HG03159 (cell line): ENCODE data around the gene FGF2.
"Not testable (repeated sequence)": the region's sequence is repeated elsewhere in the genome, so short reads cannot be mapped to it uniquely, and the experiment has no call there.

Experiments
- ATAC-seq: cut with Tn5 transposase; IDR thresholded peaks from one replicate; pipeline ENCODE4 v1.9.1; 2021; ENCODE audit warnings: mild to moderate bottlenecking, moderate library complexity; ENCODE audit not compliant: unreplicated experiment

Gene FGF2

DNA sequence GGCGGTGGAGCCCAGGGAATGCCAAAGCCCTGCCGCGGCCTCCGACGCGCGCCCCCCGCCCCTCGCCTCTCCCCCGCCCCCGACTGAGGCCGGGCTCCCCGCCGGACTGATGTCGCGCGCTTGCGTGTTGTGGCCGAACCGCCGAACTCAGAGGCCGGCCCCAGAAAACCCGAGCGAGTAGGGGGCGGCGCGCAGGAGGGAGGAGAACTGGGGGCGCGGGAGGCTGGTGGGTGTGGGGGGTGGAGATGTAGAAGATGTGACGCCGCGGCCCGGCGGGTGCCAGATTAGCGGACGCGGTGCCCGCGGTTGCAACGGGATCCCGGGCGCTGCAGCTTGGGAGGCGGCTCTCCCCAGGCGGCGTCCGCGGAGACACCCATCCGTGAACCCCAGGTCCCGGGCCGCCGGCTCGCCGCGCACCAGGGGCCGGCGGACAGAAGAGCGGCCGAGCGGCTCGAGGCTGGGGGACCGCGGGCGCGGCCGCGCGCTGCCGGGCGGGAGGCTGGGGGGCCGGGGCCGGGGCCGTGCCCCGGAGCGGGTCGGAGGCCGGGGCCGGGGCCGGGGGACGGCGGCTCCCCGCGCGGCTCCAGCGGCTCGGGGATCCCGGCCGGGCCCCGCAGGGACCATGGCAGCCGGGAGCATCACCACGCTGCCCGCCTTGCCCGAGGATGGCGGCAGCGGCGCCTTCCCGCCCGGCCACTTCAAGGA, at the start of gene FGF2:
TSS of gene FGF2 (plus strand) at position 279 of the 705 bp plus-strand sequence. CDS start at position 623, 344 bp downstream.
- ATAC-seq = peak; percentile 18

DNA sequence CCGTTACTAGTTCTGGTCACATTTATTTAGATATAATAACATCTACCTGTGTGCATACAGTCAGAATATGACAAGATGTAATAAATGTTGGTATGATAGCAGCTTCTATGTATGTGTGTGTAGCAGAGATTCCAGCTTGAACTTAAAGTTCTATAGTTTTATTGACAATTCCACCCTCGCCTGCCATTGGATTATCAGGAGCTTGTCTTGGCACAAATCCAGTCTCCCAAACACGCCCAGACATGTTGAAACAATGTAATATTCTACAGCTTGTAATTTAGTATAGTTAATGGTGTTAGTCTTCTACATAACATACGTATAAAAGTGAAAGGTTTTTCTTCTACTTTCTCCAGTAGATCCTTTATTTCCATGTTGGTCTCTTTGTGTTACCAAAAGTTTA, 49.7 kb upstream of the FGF2 start:
- ATAC-seq = no peak

DNA sequence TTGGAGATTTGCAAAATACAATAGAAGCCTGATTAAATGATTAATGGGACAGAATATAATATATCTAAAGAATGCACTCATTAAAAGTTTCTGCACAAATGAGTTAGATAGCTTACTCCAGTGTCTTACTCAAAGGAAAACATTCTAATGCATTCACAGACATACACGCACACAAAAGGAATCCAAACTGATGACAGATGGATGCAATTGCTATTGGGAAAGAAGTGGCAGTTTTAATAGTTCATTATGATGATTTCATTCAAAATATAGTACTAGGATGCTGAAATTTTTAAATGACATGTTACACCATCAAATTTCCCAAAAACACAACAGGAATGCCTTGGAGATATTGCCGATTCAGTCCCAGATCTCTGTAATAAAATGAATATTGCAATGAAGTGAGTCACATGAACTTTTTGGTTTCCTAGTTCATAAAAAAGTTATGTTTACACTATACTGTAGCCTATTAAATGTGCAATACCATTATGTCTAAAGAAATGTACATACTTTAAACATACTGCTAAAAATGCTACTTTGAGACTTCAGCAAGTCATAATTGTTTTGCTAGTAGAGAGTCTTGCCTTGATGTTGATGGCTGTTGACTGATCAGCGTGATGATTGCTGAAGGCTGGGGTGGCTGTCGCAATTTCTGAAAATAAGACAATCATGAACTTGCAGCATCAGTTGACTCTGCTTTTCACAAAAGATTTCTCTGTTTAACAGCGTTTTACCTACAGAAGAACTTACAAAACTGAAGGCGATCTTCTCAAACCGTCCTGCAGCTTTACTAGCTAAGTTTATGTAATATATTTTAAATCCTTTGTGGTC, 48.6 kb upstream of the FGF2 start:
- no peak for ATAC-seq

DNA sequence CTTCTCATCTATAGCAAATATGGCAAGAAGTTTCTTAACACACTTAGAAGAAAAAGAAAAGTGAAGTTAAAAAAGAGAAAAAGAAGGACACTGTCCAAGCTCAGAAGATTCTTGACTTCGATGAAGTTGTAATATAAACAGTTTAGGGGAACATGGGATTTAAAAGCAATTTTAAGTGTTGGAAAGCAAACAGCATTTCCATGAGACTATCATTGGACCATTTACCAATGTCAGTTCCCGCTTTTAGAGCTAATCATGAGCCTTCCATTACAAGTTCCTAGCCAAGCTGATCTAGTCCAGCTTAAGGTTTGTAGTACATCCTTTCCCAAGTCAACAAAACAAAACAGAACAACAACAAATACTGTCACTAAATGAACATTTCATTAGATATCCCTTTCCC, 45.1 kb upstream of the FGF2 start:
- ATAC-seq = no peak

DNA sequence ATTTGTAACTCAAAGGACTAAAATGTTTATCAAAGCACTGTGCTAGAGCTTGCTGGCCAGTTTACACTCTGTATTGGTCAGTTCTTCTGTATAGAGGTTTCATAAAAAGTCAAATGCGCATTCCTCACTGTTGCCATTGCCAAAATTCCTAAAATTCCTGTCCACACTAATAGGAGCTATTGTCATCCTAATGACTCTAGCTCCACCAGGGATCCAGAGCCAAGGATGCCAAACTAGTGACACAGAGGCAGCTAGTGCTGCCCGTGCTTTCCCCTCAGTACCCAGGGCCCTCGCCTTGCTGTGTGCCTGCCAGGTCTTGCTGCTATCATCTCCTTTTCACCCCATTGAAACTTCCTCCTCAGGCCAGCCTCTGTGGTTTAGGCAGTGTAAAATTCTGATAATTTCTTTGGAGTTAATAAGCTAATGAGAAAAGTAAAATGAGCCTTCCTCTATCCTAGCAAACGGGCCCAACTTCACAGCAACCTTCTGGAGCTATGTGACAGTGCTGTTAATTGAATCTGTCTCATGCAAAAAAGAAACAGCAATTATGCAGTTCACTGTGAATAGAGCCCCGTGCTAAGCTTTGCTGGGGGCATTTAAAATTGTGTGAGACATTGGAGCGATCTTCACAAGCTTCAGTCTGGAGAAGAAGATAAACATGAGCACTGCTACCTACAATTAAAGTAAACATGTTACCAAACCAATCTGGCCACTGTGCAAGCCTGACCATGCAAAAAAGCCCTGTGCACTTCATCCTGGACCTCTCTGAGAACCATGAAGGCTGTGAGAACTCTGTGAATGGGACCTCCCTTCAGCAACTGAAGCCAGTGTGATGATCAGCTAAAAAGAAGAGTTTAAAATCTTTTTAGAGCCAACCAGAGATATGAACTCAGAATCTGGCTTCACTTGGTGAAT, 43.1 kb upstream of the FGF2 start:
- no peak for ATAC-seq

DNA sequence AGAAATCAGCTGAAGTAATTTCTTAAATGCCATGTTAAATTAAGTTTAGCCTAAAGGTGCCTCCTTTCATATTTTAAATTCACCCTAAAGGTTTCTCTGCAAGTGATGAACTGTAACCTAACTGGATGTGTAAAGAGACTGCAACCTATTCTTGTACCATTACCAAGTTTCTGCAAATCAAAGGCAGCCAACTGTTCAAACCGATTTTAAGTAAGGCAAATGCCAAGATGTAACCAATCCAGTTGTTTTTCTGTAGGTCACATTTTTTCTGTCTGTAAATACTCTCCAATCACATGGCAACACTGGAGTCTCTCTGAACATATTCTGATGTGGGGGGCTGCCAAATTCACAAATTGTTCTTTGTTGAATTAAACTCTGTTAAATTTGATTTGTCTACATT, 42.4 kb upstream of the FGF2 start:
- no peak for ATAC-seq

DNA sequence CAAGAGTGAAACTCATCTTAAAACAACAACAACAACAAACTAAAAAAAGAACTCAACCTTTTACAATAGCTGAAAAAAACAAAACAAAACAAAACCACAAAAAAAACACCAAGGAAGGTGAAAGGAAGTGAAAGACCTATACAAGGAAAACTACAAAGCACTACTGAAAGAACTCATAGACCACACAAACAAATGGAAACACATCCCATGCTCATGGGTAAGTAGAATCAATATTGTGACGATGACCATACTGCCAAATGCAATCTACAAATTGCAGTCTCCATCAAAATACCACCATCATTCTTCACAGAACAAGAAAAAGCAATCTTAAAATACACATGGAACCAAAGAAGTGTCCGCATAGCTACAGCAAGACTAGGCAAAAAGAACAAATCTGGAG, 41.5 kb upstream of the FGF2 start:
- no peak for ATAC-seq

DNA sequence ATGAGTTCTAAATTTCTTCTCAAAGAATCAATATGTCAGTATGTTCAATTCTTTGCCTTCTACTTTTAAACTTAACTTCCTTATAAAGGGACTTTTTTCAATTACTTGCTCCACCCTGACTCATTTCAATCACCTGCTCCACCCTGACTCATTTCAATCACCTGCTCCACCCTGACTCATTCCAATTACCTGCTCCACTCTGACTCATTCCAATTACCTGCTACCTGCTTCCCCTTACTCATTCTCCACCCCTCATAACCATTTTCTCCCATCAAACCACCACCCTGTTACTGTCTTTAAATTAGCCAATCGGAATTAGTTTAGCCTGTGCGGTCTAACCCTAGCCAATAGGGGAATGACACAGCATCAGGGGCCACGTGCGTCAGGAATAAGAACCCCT, 40.3 kb upstream of the FGF2 start:
- ATAC-seq = not testable (repeated sequence)

DNA sequence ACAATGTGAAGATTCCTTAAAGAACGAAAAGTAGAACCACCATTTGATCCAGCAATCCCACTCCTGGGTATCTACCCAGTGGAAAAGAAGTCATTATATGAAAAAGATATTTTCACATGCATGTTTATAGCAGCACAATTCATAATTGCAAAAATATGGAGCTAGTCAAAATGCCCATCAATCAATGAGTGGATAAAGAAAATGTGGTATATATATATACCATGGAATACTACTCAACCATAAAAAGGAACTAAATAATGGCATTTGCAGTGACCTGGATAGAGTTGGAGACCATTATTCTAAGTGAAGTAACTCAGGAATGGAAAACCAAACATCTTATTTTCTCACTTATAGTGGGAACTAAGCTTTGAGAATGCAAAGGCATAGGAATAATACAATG, 39.7 kb upstream of the FGF2 start:
- not testable (repeated sequence) for ATAC-seq

DNA sequence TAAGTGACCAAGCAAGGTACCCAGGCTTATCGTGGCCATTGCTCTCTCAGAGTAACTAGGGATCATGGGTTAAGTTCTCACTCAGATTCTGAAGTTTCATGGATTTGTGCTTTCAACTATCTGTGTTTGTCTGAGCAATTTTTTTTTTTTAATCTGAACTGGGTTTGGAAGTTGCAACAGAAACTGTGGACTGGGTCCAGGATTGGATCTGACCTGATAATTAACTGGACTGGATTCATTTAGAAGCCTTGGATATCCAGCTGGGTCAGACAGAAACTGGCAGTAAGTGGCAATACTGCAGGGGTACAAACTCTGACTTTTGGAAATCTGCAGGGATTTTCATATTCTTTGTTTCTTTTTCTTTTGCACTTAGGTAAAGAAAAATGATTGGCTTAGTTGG, 38.7 kb upstream of the FGF2 start:
- ATAC-seq = no peak

DNA sequence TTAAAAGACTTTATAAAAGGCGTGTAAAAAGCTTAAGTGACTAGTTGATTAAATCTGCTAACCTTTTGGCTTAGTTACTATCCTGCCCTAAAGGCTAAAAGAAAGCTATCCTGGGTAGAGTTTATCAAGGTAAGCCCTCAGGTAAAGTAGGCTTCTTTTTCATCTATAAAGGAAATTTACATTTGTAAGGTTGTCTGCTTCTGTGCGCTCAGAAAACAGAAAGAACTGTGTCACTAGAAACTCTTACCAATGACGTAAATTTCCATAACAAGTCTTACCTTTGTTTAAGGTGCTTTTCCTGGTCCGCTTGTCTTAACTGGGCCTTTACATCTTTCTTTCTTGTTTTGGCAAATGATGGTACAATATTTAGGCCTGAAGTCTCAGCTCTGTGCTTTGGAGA, 37.7 kb upstream of the FGF2 start:
- ATAC-seq = no peak

DNA sequence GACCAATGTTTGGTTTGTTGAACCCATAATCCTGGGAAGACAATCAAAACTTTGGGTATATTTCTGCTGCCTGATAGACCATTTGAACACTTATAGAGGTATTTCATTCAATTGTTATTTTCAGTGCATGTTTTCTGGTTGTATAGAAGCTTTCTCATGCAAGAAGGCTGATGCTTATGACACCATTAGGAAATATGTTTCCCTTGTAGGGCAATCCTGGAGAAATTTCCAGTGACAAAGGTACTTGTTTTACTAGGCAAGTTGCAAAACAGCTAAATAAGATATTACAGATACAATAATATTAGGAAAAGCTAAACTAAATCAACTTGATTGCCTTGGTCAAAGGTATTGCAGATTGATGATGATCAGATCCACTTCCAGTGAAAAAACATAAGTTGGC, 32.8 kb upstream of the FGF2 start:
- ATAC-seq = no peak

DNA sequence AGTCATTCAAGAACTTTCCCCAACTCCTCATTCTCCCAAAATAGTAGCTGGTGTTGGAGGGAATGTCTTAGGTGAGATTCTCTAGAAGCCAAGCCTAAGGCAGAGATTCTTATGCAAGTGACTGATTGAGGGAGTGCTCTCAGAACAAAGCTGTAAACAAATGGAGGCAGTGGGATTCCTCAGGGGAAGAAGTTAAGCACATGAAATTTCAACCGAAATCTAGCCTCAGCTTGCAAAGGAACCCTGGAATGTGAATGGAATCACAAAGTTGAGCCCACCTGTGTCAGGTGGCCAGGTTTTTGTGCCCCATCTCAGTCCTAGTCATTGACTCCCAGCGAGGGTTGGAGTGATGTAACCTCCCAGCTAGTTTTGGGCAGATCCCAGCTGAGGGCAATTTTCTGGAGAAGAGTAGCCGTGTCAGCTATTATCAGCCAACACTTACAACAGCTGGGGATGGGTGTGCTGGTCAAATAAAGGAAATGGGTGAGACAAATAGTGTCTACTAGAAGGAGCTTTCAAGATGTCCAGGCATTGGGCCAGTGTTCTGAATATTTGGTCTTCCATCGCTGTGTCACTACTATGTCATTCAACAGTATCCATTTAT, 29.7 kb upstream of the FGF2 start:
- ATAC-seq = no peak

DNA sequence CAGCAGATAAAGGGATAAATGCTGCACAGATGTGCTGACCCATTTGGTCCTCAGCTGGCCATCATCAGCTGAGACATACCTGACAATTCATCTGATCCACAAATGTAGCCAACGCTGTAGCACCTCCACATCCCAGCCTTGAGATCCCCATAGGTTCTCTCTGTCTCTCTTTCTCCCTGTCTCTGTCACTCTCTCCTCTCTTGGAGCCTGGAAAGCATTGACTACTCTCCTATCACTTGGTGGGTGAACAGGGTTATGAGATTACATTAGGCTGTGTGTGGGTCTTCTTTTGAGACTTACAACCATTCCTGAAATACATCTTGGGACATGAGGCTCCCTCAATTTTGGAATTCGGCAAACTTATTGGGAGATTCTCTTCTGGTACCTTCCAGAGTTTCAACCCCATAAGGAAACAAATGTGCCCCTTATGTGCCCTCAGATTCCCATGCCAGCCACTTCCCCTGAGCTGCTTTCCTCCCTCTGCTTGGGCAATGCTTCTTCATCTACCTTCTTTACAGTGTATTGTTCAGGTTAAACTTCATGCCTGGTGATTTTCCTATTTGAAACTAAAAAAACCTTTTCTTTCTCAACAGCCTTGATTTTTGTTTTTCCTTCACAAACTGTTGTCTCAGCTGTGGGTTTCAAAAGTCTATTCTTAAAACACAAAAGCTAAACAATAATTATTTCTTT, 29.1 kb upstream of the FGF2 start:
- no peak for ATAC-seq

DNA sequence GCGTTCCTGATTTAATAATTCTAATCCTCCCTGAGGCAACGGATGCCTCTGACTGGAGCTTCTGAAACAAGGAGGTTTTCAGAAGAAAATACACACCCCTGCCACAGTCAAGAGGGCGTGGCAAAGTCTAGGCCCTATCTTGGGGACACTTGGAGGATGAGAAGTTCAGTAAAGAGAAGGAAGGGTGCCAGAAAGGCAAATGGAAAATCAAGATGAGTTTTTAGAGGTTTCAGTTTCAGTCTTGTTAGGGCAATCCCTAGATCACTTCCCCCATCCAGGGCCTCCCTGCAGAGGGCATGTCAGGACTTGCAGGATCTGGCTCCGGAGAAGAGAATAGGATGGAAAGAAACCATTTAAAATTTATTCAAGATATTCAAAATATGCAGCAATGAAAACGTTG, 28.5 kb upstream of the FGF2 start:
- no peak for ATAC-seq

DNA sequence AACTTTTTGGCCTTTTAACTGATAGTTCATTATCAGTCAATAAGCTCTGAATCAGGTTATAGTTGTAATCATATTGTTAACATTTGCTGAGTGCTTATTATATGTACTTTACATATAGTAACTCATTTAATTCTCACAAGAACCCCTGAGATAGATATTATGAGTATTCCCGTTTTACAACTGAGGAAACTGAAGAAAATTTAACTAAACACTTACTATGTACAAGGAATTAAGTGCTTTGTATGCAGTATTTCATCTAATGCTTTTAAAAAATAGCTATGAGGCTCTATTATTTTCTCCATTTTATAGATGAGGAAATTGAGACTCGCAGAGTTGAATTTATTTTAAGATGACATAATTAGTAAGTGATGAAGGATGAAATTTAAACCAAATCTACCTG, 27.7 kb upstream of the FGF2 start:
- no peak for ATAC-seq

DNA sequence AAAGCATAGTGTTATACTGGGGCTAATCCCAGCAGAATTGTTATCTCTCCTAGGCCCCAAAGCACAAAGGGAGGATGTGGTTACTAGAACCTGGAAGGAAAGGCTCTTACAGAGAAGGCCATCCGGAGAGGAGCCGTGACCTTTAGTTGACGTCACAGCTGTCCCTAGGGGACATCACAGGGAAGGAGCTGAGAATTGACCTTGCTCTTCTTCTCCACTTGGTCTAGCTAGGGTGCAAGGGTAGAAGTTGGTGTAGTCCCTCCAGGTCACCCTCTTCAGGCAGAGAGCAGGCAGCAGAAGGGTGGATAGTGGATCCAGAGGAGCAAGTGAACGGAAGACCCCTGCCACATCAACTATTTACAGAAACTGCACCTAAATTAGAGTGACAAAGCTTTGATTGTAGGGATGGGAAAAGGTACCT, 22.8 kb upstream of the FGF2 start:
- no peak for ATAC-seq

DNA sequence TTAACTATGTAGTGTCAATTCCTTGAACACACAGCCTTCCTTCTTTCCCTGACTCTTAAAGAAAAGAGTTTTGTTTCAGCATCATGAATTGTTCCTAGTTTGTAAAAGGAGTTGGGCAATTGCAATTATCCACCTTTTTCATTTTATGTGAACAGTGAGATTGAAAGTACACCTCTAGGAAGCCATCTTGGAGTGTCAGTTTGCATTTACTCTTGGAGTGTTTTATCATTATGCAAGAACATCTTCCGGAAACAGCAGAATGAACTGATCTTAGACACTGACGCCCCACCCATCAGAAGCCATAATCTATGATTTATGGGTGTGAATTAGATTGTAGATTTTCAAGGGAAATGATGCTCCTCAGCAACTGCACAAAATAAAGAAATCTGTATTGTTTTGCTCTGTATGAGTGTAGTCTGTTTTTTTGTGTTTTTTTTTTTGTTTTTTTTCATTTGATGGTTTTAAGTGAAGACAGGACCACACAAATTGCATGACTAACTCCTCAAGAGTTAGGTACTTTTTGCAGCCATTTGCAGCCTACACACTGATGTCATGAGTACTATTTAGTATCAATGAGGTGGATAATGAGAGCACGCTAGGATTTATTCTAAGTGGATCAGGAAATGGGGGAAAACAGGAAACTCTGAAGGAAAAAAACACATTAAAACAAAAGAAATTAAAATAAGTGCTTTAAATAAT, 19.5 kb upstream of the FGF2 start:
- no peak for ATAC-seq

DNA sequence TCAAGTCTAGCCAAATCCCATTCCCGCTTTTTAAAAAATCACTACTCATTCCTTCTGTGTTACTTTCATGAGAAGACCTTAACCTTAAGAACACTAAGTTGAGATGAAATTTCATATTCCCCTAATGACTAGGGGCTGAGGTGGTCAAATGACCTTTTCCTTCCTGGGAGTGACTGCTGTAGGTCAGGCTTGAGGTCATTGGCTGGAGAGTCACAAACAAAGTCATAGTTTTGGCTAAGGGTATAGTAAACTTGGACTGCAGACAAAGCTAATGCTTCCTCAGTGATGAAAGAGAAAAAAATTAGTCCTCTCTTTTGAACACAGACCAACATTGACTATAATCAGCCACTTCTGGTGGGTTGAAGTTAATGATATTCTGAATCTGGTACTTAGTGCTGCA, 16.0 kb upstream of the FGF2 start:
- ATAC-seq = no peak

DNA sequence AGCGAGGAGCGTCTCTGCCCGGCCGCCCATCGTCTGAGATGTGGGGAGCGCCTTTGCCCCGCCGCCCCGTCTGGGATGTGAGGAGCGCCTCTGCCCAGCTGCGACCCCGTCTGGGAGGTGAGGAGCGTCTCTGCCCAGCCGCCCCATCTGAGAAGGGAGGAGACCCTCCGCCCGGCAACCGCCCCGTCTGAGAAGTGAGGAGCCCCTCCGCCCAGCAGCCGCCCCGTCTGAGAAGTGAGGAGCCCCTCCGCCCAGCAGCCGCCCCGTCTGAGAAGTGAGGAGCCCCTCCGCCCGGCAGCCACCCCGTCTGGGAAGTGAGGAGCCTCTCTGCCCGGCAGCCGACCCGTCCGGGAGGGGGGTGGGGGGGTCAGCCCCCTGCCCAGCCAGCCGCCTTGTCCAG, 14.8 kb upstream of the FGF2 start:
- not testable (repeated sequence) for ATAC-seq
